Liver (tissue), 9 donors: ENCODE results near the gene CACNB4. TPM values are rescaled to one million over a fixed set of nuclear protein-coding genes. Genes with fewer than 3 reads are reported as not detected.

Source experiments
- DNase-seq: peaks from one replicate; pipeline ENCODE4 v3.0.0-alpha.2; 2017; ENCODE audit warnings: low spot score
- H3K27ac ChIP-seq, 2 donors: one replicate each; pipeline ENCODE4 v1.7.0; 2013; ENCODE audit warnings: inconsistent platforms in 2 of 2, low read length in 2 of 2, control low read depth in 1 of 2, low read depth in 1 of 2, mild to moderate bottlenecking in 1 of 2
- H3K27me3 ChIP-seq, 4 donors: one replicate each; pipeline versions ENCODE4 v1.6.1 to v1.7.0; 2013; ENCODE audit warnings: low read length in 3 of 4, inconsistent platforms in 1 of 4, mild to moderate bottlenecking in 1 of 4, moderate library complexity in 1 of 4; ENCODE audit not compliant: control insufficient read depth in 4 of 4, insufficient read depth in 4 of 4
- H3K36me3 ChIP-seq, 4 donors: one replicate each; pipeline versions ENCODE4 v1.6.1 to v1.7.0; 2013; ENCODE audit warnings: low read length in 3 of 4, mild to moderate bottlenecking in 3 of 4, low read depth in 1 of 4, moderate library complexity in 1 of 4; ENCODE audit not compliant: control insufficient read depth in 4 of 4, insufficient read depth in 3 of 4
- H3K4me1 ChIP-seq, 4 donors: one replicate each; pipeline versions ENCODE4 v1.6.1 to v1.7.0; 2013; ENCODE audit warnings: low read length in 3 of 4, mild to moderate bottlenecking in 3 of 4, moderate library complexity in 1 of 4; ENCODE audit not compliant: control insufficient read depth in 4 of 4, insufficient read depth in 4 of 4
- H3K4me3 ChIP-seq, 3 donors: one replicate each; pipeline versions ENCODE4 v1.6.1 to v1.7.0; 2013; ENCODE audit warnings: low read length in 3 of 3, control low read depth in 1 of 3, low read depth in 1 of 3, mild to moderate bottlenecking in 1 of 3
- H3K9ac ChIP-seq, 2 donors: one replicate each; pipeline ENCODE4 v1.7.0; 2013; ENCODE audit warnings: low read length in 2 of 2, mild to moderate bottlenecking in 2 of 2, moderate library complexity in 2 of 2, control low read depth in 1 of 2, low read depth in 1 of 2
- H3K9me3 ChIP-seq, 4 donors: one replicate each; pipeline versions ENCODE4 v1.6.1 to v1.7.0; 2013; ENCODE audit warnings: low read length in 3 of 4; ENCODE audit not compliant: control insufficient read depth in 4 of 4
- ATF3 ChIP-seq: IDR thresholded peaks from 2 replicates; pipeline ENCODE4 v1.6.1; 2016; ENCODE audit warnings: antibody characterized with exemption
- CTCF ChIP-seq: fragments of 150-350 bp; IDR thresholded peaks from 2 replicates; pipeline ENCODE4 v1.5.1; 2017; ENCODE audit warnings: improper control_type of control experiment, low read depth, low read length; ENCODE audit not compliant: missing input control
- EGR1 ChIP-seq, 2 donors: IDR thresholded peaks; 2 replicates each; pipeline ENCODE4 v1.6.1; 2016 to 2018; ENCODE audit warnings: antibody characterized with exemption in 2 of 2, low read depth in 2 of 2
- FOXA1 ChIP-seq: IDR thresholded peaks from 2 replicates; pipeline ENCODE4 v1.6.1; 2016; ENCODE audit warnings: antibody characterized with exemption
- FOXA2 ChIP-seq: IDR thresholded peaks from 2 replicates; pipeline ENCODE4 v1.6.1; 2016; ENCODE audit warnings: antibody characterized with exemption
- GABPA ChIP-seq, 2 donors: IDR thresholded peaks in 1 of 2; conservative IDR thresholded peaks in 1 of 2; 2 replicates each; pipeline ENCODE4 v1.6.1; 2016; ENCODE audit warnings: antibody characterized with exemption in 2 of 2, mild to moderate bottlenecking in 1 of 2, moderate library complexity in 1 of 2
- HNF4A ChIP-seq, 2 donors: conservative IDR thresholded peaks; 2 replicates each; pipeline ENCODE4 v1.6.1; 2016; ENCODE audit warnings: antibody characterized with exemption in 2 of 2, mild to moderate bottlenecking in 2 of 2
- HNF4G ChIP-seq: IDR thresholded peaks from 2 replicates; pipeline ENCODE4 v1.6.1; 2016; ENCODE audit warnings: antibody characterized with exemption
- JUND ChIP-seq, 2 donors: IDR thresholded peaks; 2 replicates each; pipeline ENCODE4 v1.6.1; 2016; ENCODE audit warnings: antibody characterized with exemption in 2 of 2
- MAX ChIP-seq: IDR thresholded peaks from 2 replicates; pipeline ENCODE4 v1.6.1; 2016; ENCODE audit warnings: antibody characterized with exemption
- NR2F2 ChIP-seq: IDR thresholded peaks from 2 replicates; pipeline ENCODE4 v1.6.1; 2016; ENCODE audit warnings: antibody characterized with exemption
- REST ChIP-seq: IDR thresholded peaks from 2 replicates; pipeline ENCODE4 v1.6.1; 2016; ENCODE audit warnings: antibody characterized with exemption, mild to moderate bottlenecking
- RXRA ChIP-seq, 2 donors: IDR thresholded peaks; 2 replicates each; pipeline ENCODE4 v1.6.1; 2017 to 2018; ENCODE audit warnings: antibody characterized with exemption in 2 of 2, mild to moderate bottlenecking in 1 of 2
- SP1 ChIP-seq: IDR thresholded peaks from 2 replicates; pipeline ENCODE4 v1.6.1; 2018; ENCODE audit warnings: antibody characterized with exemption, mild to moderate bottlenecking
- TAF1 ChIP-seq: conservative IDR thresholded peaks from 2 replicates; pipeline ENCODE4 v1.6.1; 2016; ENCODE audit warnings: antibody characterized with exemption, mild to moderate bottlenecking
- YY1 ChIP-seq: IDR thresholded peaks from 2 replicates; pipeline ENCODE4 v1.6.1; 2016; ENCODE audit warnings: antibody characterized with exemption, mild to moderate bottlenecking
- ZBTB33 ChIP-seq: IDR thresholded peaks from 2 replicates; pipeline ENCODE4 v1.6.1; 2016; ENCODE audit warnings: antibody characterized with exemption
- WGBS: extraction: QIAGEN DNeasy Blood & Tissue Kit; methylation state at CpG from one replicate; pipeline ENCODE4 v1.1.7; 2013; 5-methylcytosine and 5-hydroxymethylcytosine counted together
- polyA plus RNA-seq, 2 donors: library from polyadenylated mRNA; stranded (reverse) in 1 of 2; unstranded in 1 of 2; fragments of 200-250 nt in 1 of 2; fragments of >200 nt in 1 of 2; fragmentation: Nextera tagmentation in 1 of 2; extraction: Ambion mirVana in 1 of 2; gene quantifications; one replicate each; pipeline versions ENCODE4 v1.2.1 to v1.2.3, GENCODE V29; 2013 to 2015
- total RNA-seq, 2 donors: library from RNA; depleted of rRNA; stranded (reverse); fragments of >200 nt; gene quantifications; one replicate each; pipeline ENCODE4 v1.2.3, GENCODE V29; 2014
- donor health status: healthy.
- donor health status: healthy.
- donor health status: healthy.
- donor health status: healthy.
- donor health status: healthy.

Gene CACNB4
- total and polyA plus RNA-seq, 4 donors = 0.02 to 0.50 (median 0.21) TPM

GRCh38 chr2:151991010-151991409 is 107.8 kb downstream of the CACNB4 start:
- no peaks in the 10 kb centered on the region for H3K9me3 ChIP-seq
- no peak for TF ChIP-seq NR2F2
- no peak for TF ChIP-seq JUND (IDR thresholded peaks at IDR 0.05)
- TF ChIP-seq TAF1 = no peak
- TF ChIP-seq REST = no peak
- TF ChIP-seq YY1 = no peak
- TF ChIP-seq ATF3 = no peak
- no peak for TF ChIP-seq FOXA1
- no peak for TF ChIP-seq CTCF
- TF ChIP-seq MAX = no peak
- no peak for TF ChIP-seq RXRA (IDR thresholded peaks at IDR 0.05)
- no peak for TF ChIP-seq ZBTB33
- no peak for TF ChIP-seq SP1
- TF ChIP-seq HNF4G = no peak
- TF ChIP-seq HNF4A (conservative IDR thresholded peaks at IDR 0.05) = no peak
- TF ChIP-seq GABPA (IDR thresholded peaks at IDR 0.05 in 1 of 2, conservative IDR thresholded peaks at IDR 0.05 in 1 of 2) = no peak
- H3K27me3 ChIP-seq = no peaks in the 10 kb centered on the region
- DNase-seq = no peak
- no peak overlapping the region for H3K27ac ChIP-seq
- H3K9ac ChIP-seq = no peak overlapping the region
- H3K4me1 ChIP-seq = peaks cover 0 to 4% (median 2%) of the 10 kb centered on the region in 4 donors
- 85% methylated on average over 1 of the region's 1 CpG for WGBS
- no peak overlapping the region for H3K4me3 ChIP-seq
- no peaks in the 10 kb centered on the region for H3K36me3 ChIP-seq

- WGBS = 50% methylated on average over 3 of the region's 3 CpGs
- H3K27ac ChIP-seq = no peak overlapping the region
- H3K4me3 ChIP-seq = no peak overlapping the region
- no peak for DNase-seq
- no peak overlapping the region for H3K9ac ChIP-seq
- H3K4me1 ChIP-seq = no peaks in the 10 kb centered on the region
- H3K36me3 ChIP-seq = no peaks in the 10 kb centered on the region
- H3K9me3 ChIP-seq = no peaks in the 10 kb centered on the region
- no peaks in the 10 kb centered on the region for H3K27me3 ChIP-seq
- TF ChIP-seq HNF4G (no peak), FOXA1 (no peak), JUND (IDR thresholded peaks at IDR 0.05) (no peak), SP1 (no peak), MAX (no peak), TAF1 (no peak), ATF3 (no peak), NR2F2 (no peak), EGR1 (IDR thresholded peaks at IDR 0.05; ENCODE audit: low read depth in 2 of 2) (no peak), HNF4A (conservative IDR thresholded peaks at IDR 0.05) (no peak), FOXA2 (no peak), YY1 (no peak), CTCF (no peak)
These were observed 109.5 kb downstream of the CACNB4 start for GRCh38 chr2:151989378-151989777.
